NCI-H748 treated with DMSO at 0.1 percent for 48 hours (cell line): ENCODE measurements around the gene CCDC47.
"Not testable (repeated sequence)": the region's sequence is repeated elsewhere in the genome, so short reads cannot be mapped to it uniquely, and the experiment has no call there.

ENCODE experiments used
- DNase-seq: peaks from one replicate; lab custom pipeline; 2025; lab: John Stamatoyannopoulos, UW

The CCDC47 gene

GRCh38 chr17:63773272-63774140, at the start of gene CCDC47:
CCDC47 (minus strand) TSS chr17:63773597; CDS start chr17:63766175, 7,422 bp downstream.
- DNase-seq: peak; percentile 97

- DNase-seq: no peak
Observed at GRCh38 chr17:63822537-63822936, 49.1 kb upstream of the CCDC47 start.

GRCh38 chr17:63821804-63822203, 48.4 kb upstream of the CCDC47 start:
- DNase-seq: no peak

- no peak for DNase-seq
Observed at GRCh38 chr17:63820963-63821561, 47.7 kb upstream of the CCDC47 start.

GRCh38 chr17:63819585-63820537, 46.5 kb upstream of the CCDC47 start:
- DNase-seq: no peak

GRCh38 chr17:63819131-63819530, 45.7 kb upstream of the CCDC47 start:
- DNase-seq: no peak

- no peak for DNase-seq
Observed at GRCh38 chr17:63817736-63818385, 44.5 kb upstream of the CCDC47 start.

- no peak for DNase-seq
Observed at GRCh38 chr17:63816669-63817068, 43.3 kb upstream of the CCDC47 start.

- no peak for DNase-seq
Observed at GRCh38 chr17:63816123-63816522, 42.7 kb upstream of the CCDC47 start.

GRCh38 chr17:63809970-63810369, 36.6 kb upstream of the CCDC47 start:
- DNase-seq: no peak

- no peak for DNase-seq
Observed at GRCh38 chr17:63805591-63805990, 32.2 kb upstream of the CCDC47 start.

- DNase-seq: no peak
Observed at GRCh38 chr17:63804328-63804727, 30.9 kb upstream of the CCDC47 start.

GRCh38 chr17:63800783-63801182, 27.4 kb upstream of the CCDC47 start:
- no peak for DNase-seq

- DNase-seq: no peak
Observed at GRCh38 chr17:63798572-63799106, 25.2 kb upstream of the CCDC47 start.

- DNase-seq: not testable (repeated sequence)
Observed at GRCh38 chr17:63796375-63796774, 23.0 kb upstream of the CCDC47 start.

GRCh38 chr17:63792055-63792729, 18.8 kb upstream of the CCDC47 start:
- no peak for DNase-seq

- no peak for DNase-seq
Observed at GRCh38 chr17:63790057-63790456, 16.7 kb upstream of the CCDC47 start.

GRCh38 chr17:63786971-63787711, 13.7 kb upstream of the CCDC47 start:
- DNase-seq: no peak

- no peak for DNase-seq
Observed at GRCh38 chr17:63786117-63786516, 12.7 kb upstream of the CCDC47 start.

GRCh38 chr17:63785556-63785955, 12.2 kb upstream of the CCDC47 start:
- no peak for DNase-seq
